ENCODE results near the gene ARHGAP10. TPM values are rescaled to one million over a fixed set of nuclear protein-coding genes. Genes with fewer than 3 reads are reported as not detected.

The ARHGAP10 gene
- total RNA-seq, 2 donors from 2014 or later: 30.3 to 69.6 TPM

GRCh38 chr4:147707892-147708672, 23.8 kb upstream of the ARHGAP10 start:
- 38% methylated on average over 7 of the region's 7 CpGs for WGBS
- Histone ChIP-seq H3K9me3 (no peaks in the 10 kb centered on the region), H3K36me3 (no peaks in the 10 kb centered on the region), H3K27ac (no peak overlapping the region), H3K4me3 (no peak overlapping the region), H3K27me3 (replicated peaks; ENCODE audit: insufficient read depth) (no peaks in the 10 kb centered on the region), H3K4me1 (replicated peaks) (no peaks in the 10 kb centered on the region)
- peak; percentile 54 for DNase-seq (ENCODE audit: low spot score)
- intact Hi-C loops (cut with DNase I): loop anchor here (2.0 kb wide), 1 partner anchor 159 kb away; no protein-coding TSS in a partner anchor
- TF ChIP-seq CTCF (IDR thresholded peaks at IDR 0.05) (peak; percentile 83 to 94 (median 86)), POLR2A (IDR thresholded peaks at IDR 0.05) (no peak), POLR2AphosphoS5 (IDR thresholded peaks at IDR 0.05) (peak; percentile 21)

DNA sequence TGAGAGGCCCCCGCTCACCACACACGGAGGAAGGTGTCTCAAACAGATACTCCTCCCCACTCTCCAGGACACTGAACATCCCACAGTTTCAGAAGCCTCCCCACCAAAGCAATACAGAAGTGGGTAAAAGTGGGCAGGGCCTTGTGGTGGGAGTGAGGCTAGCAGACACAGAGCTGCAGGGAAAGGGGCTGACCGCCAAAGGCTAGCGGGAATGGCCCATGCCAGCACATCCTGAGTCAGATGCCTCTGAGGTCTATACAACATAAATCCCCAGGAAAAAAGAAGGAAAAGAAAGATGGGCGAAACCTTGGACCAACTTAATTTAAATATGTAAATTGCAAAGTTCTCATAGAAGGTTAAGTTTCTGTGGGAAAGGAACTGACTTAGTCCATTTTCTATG, 21.9 kb upstream of the ARHGAP10 start:
- no peaks in the 10 kb centered on the region for H3K4me1 ChIP-seq (replicated peaks)
- intact Hi-C loops (cut with DNase I): loop anchor here (2.0 kb wide), 1 partner anchor 157 kb away; no protein-coding TSS in a partner anchor
- no peaks in the 10 kb centered on the region for H3K9me3 ChIP-seq
- H3K4me3 ChIP-seq: no peak overlapping the region
- no peak overlapping the region for H3K27ac ChIP-seq
- DNase-seq (ENCODE audit: low spot score): no peak
- no peaks in the 10 kb centered on the region for H3K27me3 ChIP-seq (replicated peaks; ENCODE audit: insufficient read depth)
- 99% methylated on average over 5 of the region's 5 CpGs for WGBS
- TF ChIP-seq CTCF (IDR thresholded peaks at IDR 0.05) (no peak), POLR2A (IDR thresholded peaks at IDR 0.05) (no peak), POLR2AphosphoS5 (IDR thresholded peaks at IDR 0.05) (no peak)
- H3K36me3 ChIP-seq: no peaks in the 10 kb centered on the region

DNA sequence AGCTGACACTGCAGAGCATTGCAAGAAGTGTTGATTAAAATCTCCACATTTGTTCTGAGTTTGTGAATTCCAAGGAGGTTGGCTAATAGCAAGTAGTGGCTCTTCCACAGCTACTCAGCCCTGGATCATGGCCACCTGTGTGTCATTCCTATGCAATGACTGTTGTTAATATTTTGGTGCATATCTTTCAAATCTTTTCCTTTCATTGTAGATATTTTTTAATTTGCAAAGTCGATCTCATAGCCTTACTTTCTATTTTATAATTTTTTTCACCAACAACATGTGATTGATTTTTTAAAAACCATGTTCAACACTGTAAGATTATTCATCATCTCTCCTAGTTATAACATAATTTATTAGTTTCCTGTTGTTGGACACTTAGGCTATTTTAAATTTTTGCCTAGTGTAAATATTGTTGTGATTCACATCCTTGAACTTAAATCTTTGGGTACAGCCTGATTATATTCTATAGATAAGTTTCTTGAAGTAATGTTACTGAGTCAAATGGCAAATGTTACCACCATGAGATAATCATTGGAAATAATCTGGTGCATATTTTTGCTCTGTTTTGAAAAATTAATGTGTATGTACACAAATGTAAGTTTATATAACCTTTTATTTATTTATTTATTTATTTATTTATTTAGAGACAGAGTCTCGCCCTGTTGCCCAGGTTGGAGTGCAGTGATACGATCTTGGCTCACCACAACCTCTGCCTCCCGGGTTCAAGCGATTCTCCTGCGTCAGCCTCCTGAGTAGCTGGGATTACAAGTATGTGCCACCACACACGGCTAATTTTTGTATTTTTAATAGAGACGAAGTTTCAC, 17.1 kb upstream of the ARHGAP10 start:
- Histone ChIP-seq H3K27ac (no peak overlapping the region), H3K36me3 (no peaks in the 10 kb centered on the region), H3K27me3 (replicated peaks; ENCODE audit: insufficient read depth) (no peaks in the 10 kb centered on the region), H3K9me3 (no peaks in the 10 kb centered on the region), H3K4me1 (replicated peaks) (no peaks in the 10 kb centered on the region), H3K4me3 (no peak overlapping the region)
- no peak for DNase-seq (ENCODE audit: low spot score)
- intact Hi-C loops (cut with DNase I): no loop called here
- 90% methylated on average over 8 of the region's 8 CpGs for WGBS
- TF ChIP-seq POLR2AphosphoS5 (IDR thresholded peaks at IDR 0.05) (no peak), POLR2A (IDR thresholded peaks at IDR 0.05) (no peak), CTCF (IDR thresholded peaks at IDR 0.05) (no peak)

DNA sequence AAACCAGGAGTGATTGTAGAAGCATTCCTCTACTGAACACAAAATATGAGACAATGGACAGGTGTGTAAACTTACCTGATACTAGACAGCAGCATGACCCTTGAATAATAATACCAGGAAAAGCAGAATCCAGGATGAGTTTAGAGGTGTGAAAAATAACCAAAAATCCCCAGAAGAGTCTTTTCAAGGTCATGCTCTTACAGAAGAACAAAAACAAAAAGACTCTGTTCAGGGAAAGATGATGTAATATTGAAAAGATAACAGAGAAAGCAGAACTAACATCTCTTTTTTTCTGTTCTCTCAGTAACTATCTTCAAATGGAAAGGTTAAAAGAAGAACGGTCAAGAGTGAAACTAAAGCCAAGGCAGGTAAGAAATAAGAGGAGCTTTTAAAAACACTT, 14.0 kb upstream of the ARHGAP10 start:
- no peak overlapping the region for H3K27ac ChIP-seq
- H3K27me3 ChIP-seq (replicated peaks; ENCODE audit: insufficient read depth): no peaks in the 10 kb centered on the region
- intact Hi-C loops (cut with DNase I): no loop called here
- no peak for TF ChIP-seq POLR2AphosphoS5 (IDR thresholded peaks at IDR 0.05)
- no peak for TF ChIP-seq CTCF (IDR thresholded peaks at IDR 0.05)
- no peak for TF ChIP-seq POLR2A (IDR thresholded peaks at IDR 0.05)
- no peaks in the 10 kb centered on the region for H3K4me1 ChIP-seq (replicated peaks)
- H3K36me3 ChIP-seq: no peaks in the 10 kb centered on the region
- no peak overlapping the region for H3K4me3 ChIP-seq
- no peaks in the 10 kb centered on the region for H3K9me3 ChIP-seq
- no peak for DNase-seq (ENCODE audit: low spot score)
- 74% methylated on average over 1 of the region's 1 CpG for WGBS

All from prostate gland (tissue), 2 donors.